GM10847 (cell line): ENCODE data around the gene ORC3.

Source experiments
- POLR2A ChIP-seq: IDR thresholded peaks from 2 replicates; pipeline ENCODE4 v1.6.1; 2011; ENCODE audit not compliant: insufficient read length; ENCODE audit errors: extremely low read depth

The ORC3 gene

GRCh38 chr6:87589693-87590416 is at the start of gene ORC3, which contains the start of gene RARS2:
TSS of gene ORC3 (plus strand) at chr6:87590135. CDS start at chr6:87590169, 34 bp downstream.
TSS of gene RARS2 (minus strand) at chr6:87589987. CDS start at chr6:87589957, 30 bp downstream.
- peak; percentile 88 for TF ChIP-seq POLR2A

- no peak for TF ChIP-seq POLR2A
Measured at GRCh38 chr6:87540539-87540938, 49.4 kb upstream of the ORC3 start.

- TF ChIP-seq POLR2A, result no peak
Measured at GRCh38 chr6:87541041-87541440, 48.9 kb upstream of the ORC3 start.

GRCh38 chr6:87541744-87542143 is 48.2 kb upstream of the ORC3 start:
- TF ChIP-seq POLR2A, result no peak

GRCh38 chr6:87543696-87544473 is 46.0 kb upstream of the ORC3 start:
- no peak for TF ChIP-seq POLR2A

GRCh38 chr6:87544474-87544735 is 45.5 kb upstream of the ORC3 start:
- TF ChIP-seq POLR2A, result no peak

GRCh38 chr6:87551799-87552198 is 38.1 kb upstream of the ORC3 start:
- TF ChIP-seq POLR2A, result no peak

- no peak for TF ChIP-seq POLR2A
Measured at GRCh38 chr6:87553159-87553765, 36.7 kb upstream of the ORC3 start.

- TF ChIP-seq POLR2A, result no peak
Measured at GRCh38 chr6:87555506-87555905, 34.4 kb upstream of the ORC3 start.

- no peak for TF ChIP-seq POLR2A
Measured at GRCh38 chr6:87558446-87558845, 31.5 kb upstream of the ORC3 start.

- no peak for TF ChIP-seq POLR2A
Measured at GRCh38 chr6:87561017-87561416, 28.9 kb upstream of the ORC3 start.

GRCh38 chr6:87572021-87572420 is 17.9 kb upstream of the ORC3 start:
- TF ChIP-seq POLR2A, result no peak

GRCh38 chr6:87572883-87573282 is 17.1 kb upstream of the ORC3 start:
- TF ChIP-seq POLR2A, result no peak

GRCh38 chr6:87573307-87574024 is 16.5 kb upstream of the ORC3 start:
- no peak for TF ChIP-seq POLR2A

- no peak for TF ChIP-seq POLR2A
Measured at GRCh38 chr6:87574237-87574804, 15.6 kb upstream of the ORC3 start.
